ENCODE data around the gene MEGF6. TPM values are rescaled to one million over a fixed set of nuclear protein-coding genes. Genes with fewer than 3 reads are reported as not detected.

The MEGF6 gene
- total RNA-seq, 2 donors from 2014 or later = 67.3 to 82.5 TPM

GRCh38 chr1:3564921-3565831, 46.1 kb downstream of the MEGF6 start:
- H3K27me3 ChIP-seq (replicated peaks; ENCODE audit: insufficient read depth) = no peaks in the 10 kb centered on the region
- no peak overlapping the region for H3K4me3 ChIP-seq
- H3K4me1 ChIP-seq (replicated peaks) = no peaks in the 10 kb centered on the region
- intact Hi-C loops (cut with DNase I) = no loop called here
- no peaks in the 10 kb centered on the region for H3K9me3 ChIP-seq
- H3K36me3 ChIP-seq = no peaks in the 10 kb centered on the region
- 76% methylated on average over 29 of the region's 29 CpGs for WGBS
- H3K27ac ChIP-seq = no peak overlapping the region
- TF ChIP-seq POLR2A (IDR thresholded peaks at IDR 0.05) = no peak
- TF ChIP-seq CTCF (IDR thresholded peaks at IDR 0.05) = peak; percentile 57 to 87 (median 70)
- TF ChIP-seq POLR2AphosphoS5 (IDR thresholded peaks at IDR 0.05) = no peak
- DNase-seq (ENCODE audit: low spot score) = no peak

GRCh38 chr1:3563610-3564009, 47.7 kb downstream of the MEGF6 start:
- no peaks in the 10 kb centered on the region for H3K9me3 ChIP-seq

GRCh38 chr1:3563125-3563524, 48.2 kb downstream of the MEGF6 start:
- no peaks in the 10 kb centered on the region for H3K4me1 ChIP-seq (replicated peaks)
- TF ChIP-seq POLR2AphosphoS5 (IDR thresholded peaks at IDR 0.05) (no peak), POLR2A (IDR thresholded peaks at IDR 0.05) (no peak), CTCF (IDR thresholded peaks at IDR 0.05) (no peak)
- whole genome bisulfite sequencing = 95% methylated on average over 12 of the region's 12 CpGs
- no peaks in the 10 kb centered on the region for H3K9me3 ChIP-seq
- intact Hi-C loops (cut with DNase I) = no loop called here
- no peaks in the 10 kb centered on the region for H3K27me3 ChIP-seq (replicated peaks; ENCODE audit: insufficient read depth)
- H3K27ac ChIP-seq = no peak overlapping the region
- no peaks in the 10 kb centered on the region for H3K36me3 ChIP-seq
- no peak overlapping the region for H3K4me3 ChIP-seq
- no peak for DNase-seq (ENCODE audit: low spot score)

More at GRCh38 chr1:3563610-3564009, 47.7 kb downstream of the MEGF6 start:
- no peak for DNase-seq (ENCODE audit: low spot score)
- Histone ChIP-seq H3K27me3 (replicated peaks; ENCODE audit: insufficient read depth) (no peaks in the 10 kb centered on the region), H3K4me1 (replicated peaks) (no peaks in the 10 kb centered on the region), H3K4me3 (no peak overlapping the region), H3K27ac (no peak overlapping the region), H3K36me3 (no peaks in the 10 kb centered on the region)
- 88% methylated on average over 10 of the region's 10 CpGs for WGBS
- TF ChIP-seq CTCF (IDR thresholded peaks at IDR 0.05) (no peak), POLR2AphosphoS5 (IDR thresholded peaks at IDR 0.05) (no peak), POLR2A (IDR thresholded peaks at IDR 0.05) (no peak)
- intact Hi-C loops (cut with DNase I) = no loop called here

GRCh38 chr1:3562712-3563111, 48.6 kb downstream of the MEGF6 start:
- no peak for DNase-seq (ENCODE audit: low spot score)
- Histone ChIP-seq H3K9me3 (no peaks in the 10 kb centered on the region), H3K27me3 (replicated peaks; ENCODE audit: insufficient read depth) (no peaks in the 10 kb centered on the region), H3K4me1 (replicated peaks) (no peaks in the 10 kb centered on the region), H3K4me3 (no peak overlapping the region), H3K27ac (no peak overlapping the region), H3K36me3 (no peaks in the 10 kb centered on the region)
- TF ChIP-seq POLR2AphosphoS5 (IDR thresholded peaks at IDR 0.05) (no peak), POLR2A (IDR thresholded peaks at IDR 0.05) (no peak), CTCF (IDR thresholded peaks at IDR 0.05) (no peak)
- 99% methylated on average over 8 of the region's 8 CpGs for WGBS
- intact Hi-C loops (cut with DNase I) = no loop called here

GRCh38 chr1:3561702-3562101, 49.6 kb downstream of the MEGF6 start:
- TF ChIP-seq POLR2AphosphoS5 (IDR thresholded peaks at IDR 0.05) = no peak
- Histone ChIP-seq H3K27me3 (replicated peaks; ENCODE audit: insufficient read depth) (no peaks in the 10 kb centered on the region), H3K9me3 (no peaks in the 10 kb centered on the region), H3K27ac (no peak overlapping the region), H3K36me3 (no peaks in the 10 kb centered on the region), H3K4me3 (no peak overlapping the region), H3K4me1 (replicated peaks) (no peaks in the 10 kb centered on the region)
- intact Hi-C loops (cut with DNase I) = no loop called here
- DNase-seq (ENCODE audit: low spot score) = no peak
- 62% methylated on average over 13 of the region's 13 CpGs for WGBS
